ENCODE results near the gene ASAP3.

DNA sequence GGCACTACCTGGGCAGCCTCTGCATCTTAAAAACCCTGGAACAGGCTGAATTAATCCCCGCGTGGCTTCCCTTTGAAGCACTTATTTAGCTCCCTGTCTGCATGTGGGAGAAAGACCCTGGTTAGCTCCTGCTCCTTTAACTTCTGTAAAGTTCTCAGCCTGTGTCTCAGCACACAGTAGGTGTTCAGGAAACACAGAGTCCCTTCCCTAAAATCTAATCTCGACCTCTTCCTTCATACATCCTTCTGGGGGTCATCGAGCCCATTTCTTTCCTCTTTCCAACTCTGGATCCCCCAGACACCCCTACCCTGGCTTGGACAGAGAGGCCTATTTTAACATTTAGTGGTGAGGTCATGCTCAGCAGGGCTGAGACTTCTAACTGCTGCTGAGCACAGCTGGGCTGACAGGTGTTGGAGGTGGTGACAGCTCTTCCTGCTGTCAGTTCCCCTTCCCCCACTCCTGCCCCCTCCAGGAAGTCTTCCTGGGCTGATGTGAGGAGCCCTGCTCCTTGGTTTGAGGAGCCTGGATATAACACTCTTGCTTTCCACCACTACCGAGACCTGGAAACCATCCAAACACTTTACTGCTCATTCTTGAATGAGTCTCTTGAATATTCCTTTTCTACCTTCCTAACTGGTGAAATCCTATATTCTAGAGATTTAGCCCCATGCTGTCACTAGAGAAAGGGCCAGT, 41.7 kb upstream of the ASAP3 start:
- TF ChIP-seq, protein P1, sequence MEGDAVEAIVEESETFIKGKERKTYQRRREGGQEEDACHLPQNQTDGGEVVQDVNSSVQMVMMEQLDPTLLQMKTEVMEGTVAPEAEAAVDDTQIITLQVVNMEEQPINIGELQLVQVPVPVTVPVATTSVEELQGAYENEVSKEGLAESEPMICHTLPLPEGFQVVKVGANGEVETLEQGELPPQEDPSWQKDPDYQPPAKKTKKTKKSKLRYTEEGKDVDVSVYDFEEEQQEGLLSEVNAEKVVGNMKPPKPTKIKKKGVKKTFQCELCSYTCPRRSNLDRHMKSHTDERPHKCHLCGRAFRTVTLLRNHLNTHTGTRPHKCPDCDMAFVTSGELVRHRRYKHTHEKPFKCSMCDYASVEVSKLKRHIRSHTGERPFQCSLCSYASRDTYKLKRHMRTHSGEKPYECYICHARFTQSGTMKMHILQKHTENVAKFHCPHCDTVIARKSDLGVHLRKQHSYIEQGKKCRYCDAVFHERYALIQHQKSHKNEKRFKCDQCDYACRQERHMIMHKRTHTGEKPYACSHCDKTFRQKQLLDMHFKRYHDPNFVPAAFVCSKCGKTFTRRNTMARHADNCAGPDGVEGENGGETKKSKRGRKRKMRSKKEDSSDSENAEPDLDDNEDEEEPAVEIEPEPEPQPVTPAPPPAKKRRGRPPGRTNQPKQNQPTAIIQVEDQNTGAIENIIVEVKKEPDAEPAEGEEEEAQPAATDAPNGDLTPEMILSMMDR (IDR thresholded peaks at IDR 0.05; ENCODE audit: extremely low read depth in 1 of 2, insufficient read depth in 1 of 2, low read depth in 1 of 2, low read length in 2 of 2), result no peak
- no peak for TF ChIP-seq EZH2 (IDR thresholded peaks at IDR 0.05; ENCODE audit: borderline replicate concordance, low read depth, low read length, severe bottlenecking)
- no peak for TF ChIP-seq JUN (IDR thresholded peaks at IDR 0.05; ENCODE audit: borderline replicate concordance, insufficient read depth, insufficient read length, low read depth)
- TF ChIP-seq, protein P2, sequence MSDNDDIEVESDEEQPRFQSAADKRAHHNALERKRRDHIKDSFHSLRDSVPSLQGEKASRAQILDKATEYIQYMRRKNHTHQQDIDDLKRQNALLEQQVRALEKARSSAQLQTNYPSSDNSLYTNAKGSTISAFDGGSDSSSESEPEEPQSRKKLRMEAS (IDR thresholded peaks at IDR 0.05; ENCODE audit: insufficient read depth, insufficient read length), result no peak
- TF ChIP-seq POLR2A (IDR thresholded peaks at IDR 0.05; ENCODE audit: low read depth, low read length), result no peak
- no peak for TF ChIP-seq GATA2 (IDR thresholded peaks at IDR 0.05; ENCODE audit: insufficient read depth, insufficient read length, low read depth, low read length)
- no peak for TF ChIP-seq MYC (IDR thresholded peaks at IDR 0.05; ENCODE audit: low read depth, low read length)
- no peak for TF ChIP-seq POLR2AphosphoS5 (IDR thresholded peaks at IDR 0.05; ENCODE audit: insufficient read depth, low read depth, low read length)

All from endothelial cell of umbilical vein (primary cell).